HepG2 (cell line): ENCODE data around the gene NADK2. TPM values are rescaled to one million over a fixed set of nuclear protein-coding genes. Genes with fewer than 3 reads are reported as not detected.

Experiments used
- ATRX ChIP-seq: sonication (generic); formaldehyde crosslinking; IDR thresholded peaks from 2 replicates; pipeline ENCODE4 v1.4.0; 2020; ENCODE audit warnings: missing genetic modification reagents, borderline replicate concordance
- EP300 ChIP-seq, 3 experiments: sonication (generic) in 1 of 3; formaldehyde crosslinking in 1 of 3; IDR thresholded peaks; 2 replicates each; pipeline versions ENCODE4 v1.5.1 to v1.6.1; 2011 to 2020; ENCODE audit warnings: low read depth in 2 of 3, low read length in 2 of 3, borderline replicate concordance in 1 of 3, improper control_type of control experiment in 1 of 3, mild to moderate bottlenecking in 1 of 3, missing genetic modification reagents in 1 of 3, moderate library complexity in 1 of 3
- KAT7 ChIP-seq: IDR thresholded peaks from 2 replicates; pipeline ENCODE4 v1.6.1; 2018; ENCODE audit warnings: borderline replicate concordance, missing compliant biosample characterization
- LCORL ChIP-seq, 2 experiments: fragments of 450-650 bp in 1 of 2; sonication (generic) in 1 of 2; formaldehyde crosslinking in 1 of 2; IDR thresholded peaks; 2 replicates each; pipeline versions ENCODE4 v1.5.0 to v1.6.1; 2017 to 2020; ENCODE audit warnings: antibody characterized with exemption in 1 of 2, missing genetic modification reagents in 1 of 2
- MXD3 ChIP-seq: IDR thresholded peaks from 2 replicates; pipeline ENCODE4 v1.6.1; 2016; ENCODE audit warnings: mild to moderate bottlenecking, missing biosample characterization, missing genetic modification reagents
- MYPOP ChIP-seq: sonication (generic); formaldehyde crosslinking; IDR thresholded peaks from 2 replicates; pipeline ENCODE4 v1.8.1; 2023; ENCODE audit warnings: mild to moderate bottlenecking, moderate library complexity, missing genetic modification reagents
- POGZ ChIP-seq: sonication (generic); formaldehyde crosslinking; IDR thresholded peaks from 2 replicates; pipeline ENCODE4 v1.4.0; 2020; ENCODE audit warnings: mild to moderate bottlenecking, missing genetic modification reagents
- POLR2AphosphoS5 ChIP-seq: IDR thresholded peaks from 2 replicates; pipeline ENCODE4 v1.6.1; 2012; ENCODE audit warnings: low read depth, low read length
- ZC3H4 ChIP-seq: sonication (generic); formaldehyde crosslinking; IDR thresholded peaks from 2 replicates; pipeline ENCODE4 v1.4.0; 2020; ENCODE audit warnings: missing genetic modification reagents, borderline replicate concordance
- ZGPAT ChIP-seq: IDR thresholded peaks from 2 replicates; pipeline ENCODE4 v1.6.1; 2016; ENCODE audit warnings: mild to moderate bottlenecking
- ZNF614 ChIP-seq: IDR thresholded peaks from 2 replicates; pipeline ENCODE4 v1.6.1; 2018; ENCODE audit warnings: missing biosample characterization, missing genetic modification reagents, inconsistent platforms, borderline replicate concordance
- ZNF746 ChIP-seq: sonication (generic); formaldehyde crosslinking; IDR thresholded peaks from 2 replicates; pipeline ENCODE4 v1.8.0; 2022; ENCODE audit warnings: mild to moderate bottlenecking, missing genetic modification reagents
- ZNF816 ChIP-seq: sonication (generic); formaldehyde crosslinking; IDR thresholded peaks from 2 replicates; pipeline ENCODE4 v1.8.0; 2022; ENCODE audit warnings: missing genetic modification reagents, mild to moderate bottlenecking, borderline replicate concordance
- polyA plus RNA-seq, 8 experiments: library from polyadenylated mRNA; depleted of rRNA in 3 of 8; stranded (reverse) in 7 of 8; unstranded in 1 of 8; fragments of >200 nt; fragmentation: Illumina TruSeq in 4 of 8; extraction: Trizol in 4 of 8; gene quantifications; 2 replicates each; pipeline versions ENCODE4 v1.2.1 to v1.2.3, GENCODE V29; 2011 to 2016; ENCODE audit warnings: low read depth in 4 of 8, missing spikeins in 1 of 8, mixed read lengths in 1 of 8; ENCODE audit not compliant: insufficient read depth in 1 of 8
- total RNA-seq, 5 experiments: library from RNA; depleted of rRNA; stranded (reverse); fragments of >200 nt; fragmentation: Illumina TruSeq; extraction: Trizol; gene quantifications; 2 replicates each; pipeline ENCODE4 v1.2.3, GENCODE V29; 2016; ENCODE audit warnings: low read depth in 1 of 5
- TF ChIP-seq, protein P1 (sequence below): sonication (generic); formaldehyde crosslinking; IDR thresholded peaks from 2 replicates; pipeline ENCODE4 v1.4.0; 2020; ENCODE audit warnings: missing genetic modification reagents
- TF ChIP-seq, protein P2 (sequence below), 2 experiments: sonication (generic) in 1 of 2; formaldehyde crosslinking in 1 of 2; IDR thresholded peaks; 2 replicates each; pipeline versions ENCODE4 v1.4.0 to v1.6.1; 2016 to 2020; ENCODE audit warnings: borderline replicate concordance in 1 of 2, low read depth in 1 of 2, mild to moderate bottlenecking in 1 of 2, missing genetic modification reagents in 1 of 2

Gene NADK2
- total and polyA plus RNA-seq, 2 of the 13 experiments (the other 11 are each of a cell fraction or from before 2014, with no cell fraction given): 13.9 to 71.4 TPM

DNA sequence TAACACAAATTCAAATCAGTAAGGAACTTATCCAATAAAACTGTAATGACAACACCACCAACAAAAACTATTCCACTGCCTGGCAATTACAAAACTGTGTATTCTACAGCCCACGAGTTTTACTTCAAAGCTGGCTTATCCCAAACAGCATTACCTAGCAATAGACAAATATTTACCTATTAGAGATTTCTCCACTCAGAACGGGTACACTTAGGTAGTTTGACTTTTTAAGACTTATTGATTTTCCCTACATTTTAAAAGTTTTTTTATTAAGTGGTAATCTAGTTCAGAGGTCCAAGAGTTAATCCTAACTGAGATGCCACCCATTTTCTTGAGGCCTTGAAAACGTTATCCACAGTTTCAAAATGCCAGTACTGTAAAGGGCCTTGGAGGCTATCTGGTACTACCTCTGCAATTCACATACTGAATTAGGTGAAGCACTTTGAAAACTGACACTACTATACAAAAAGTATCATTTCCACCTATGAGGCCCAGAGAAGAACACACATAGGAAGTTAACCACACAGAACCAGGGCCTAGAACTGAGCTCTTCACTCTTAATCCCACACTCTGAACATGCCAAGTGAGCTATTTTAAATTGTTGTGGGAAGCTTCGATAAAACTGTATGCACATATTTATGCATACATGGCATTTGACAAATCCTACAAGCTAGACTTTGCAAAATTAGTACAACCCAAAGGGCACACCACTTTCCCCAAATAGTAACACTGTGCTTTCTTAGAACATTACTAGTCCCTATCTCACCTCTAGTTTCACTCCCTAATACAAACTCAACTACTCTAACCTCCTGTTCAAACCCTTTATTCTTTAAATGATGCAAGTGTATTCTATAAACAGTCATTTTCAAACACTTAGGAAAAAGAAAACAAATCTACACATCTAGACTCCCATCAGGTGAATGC is 2.1 kb downstream of the NADK2 start (continued):
- TF ChIP-seq ZC3H4: no peak
- no peak for TF ChIP-seq ATRX (CRISPR knock-in tag)
- TF ChIP-seq POGZ (CRISPR knock-in tag): peak; percentile 61
- no peak for TF ChIP-seq MXD3 (CRISPR knock-in tag)
- peak; percentile 58; the same call in 1 of the 2 replicates for TF ChIP-seq ZNF614 (CRISPR knock-in tag)
- TF ChIP-seq EP300 (IDR thresholded peaks at IDR 0.05; ENCODE audit: low read depth in 2 of 2, low read length in 2 of 2): peak; percentile 72 to 95; a peak in 3 of 4 replicates
- no peak; the same call in 1 of the 2 replicates for TF ChIP-seq EP300 (CRISPR knock-in tag; IDR thresholded peaks at IDR 0.05; ENCODE audit: borderline replicate concordance)
- peak; percentile 65; the same call in 1 of the 2 replicates for TF ChIP-seq LCORL (IDR thresholded peaks at IDR 0.05)
- peak; percentile 61 for TF ChIP-seq LCORL (CRISPR knock-in tag; IDR thresholded peaks at IDR 0.05)
- TF ChIP-seq ZGPAT (CRISPR knock-in tag): peak; percentile 87
- no peak for TF ChIP-seq ZNF746 (CRISPR knock-in tag)
- TF ChIP-seq, protein P1, sequence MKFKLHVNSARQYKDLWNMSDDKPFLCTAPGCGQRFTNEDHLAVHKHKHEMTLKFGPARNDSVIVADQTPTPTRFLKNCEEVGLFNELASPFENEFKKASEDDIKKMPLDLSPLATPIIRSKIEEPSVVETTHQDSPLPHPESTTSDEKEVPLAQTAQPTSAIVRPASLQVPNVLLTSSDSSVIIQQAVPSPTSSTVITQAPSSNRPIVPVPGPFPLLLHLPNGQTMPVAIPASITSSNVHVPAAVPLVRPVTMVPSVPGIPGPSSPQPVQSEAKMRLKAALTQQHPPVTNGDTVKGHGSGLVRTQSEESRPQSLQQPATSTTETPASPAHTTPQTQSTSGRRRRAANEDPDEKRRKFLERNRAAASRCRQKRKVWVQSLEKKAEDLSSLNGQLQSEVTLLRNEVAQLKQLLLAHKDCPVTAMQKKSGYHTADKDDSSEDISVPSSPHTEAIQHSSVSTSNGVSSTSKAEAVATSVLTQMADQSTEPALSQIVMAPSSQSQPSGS: peak; percentile 70; the same call in 1 of the 2 replicates
- TF ChIP-seq MYPOP (CRISPR knock-in tag): peak; percentile 75; the same call in 1 of the 2 replicates
- no peak for TF ChIP-seq ZNF816
- 0 out of 2 replicates have a peak, but pooled peaks have one; percentile 26 for TF ChIP-seq KAT7 (CRISPR knock-in tag)
- TF ChIP-seq, protein P2, sequence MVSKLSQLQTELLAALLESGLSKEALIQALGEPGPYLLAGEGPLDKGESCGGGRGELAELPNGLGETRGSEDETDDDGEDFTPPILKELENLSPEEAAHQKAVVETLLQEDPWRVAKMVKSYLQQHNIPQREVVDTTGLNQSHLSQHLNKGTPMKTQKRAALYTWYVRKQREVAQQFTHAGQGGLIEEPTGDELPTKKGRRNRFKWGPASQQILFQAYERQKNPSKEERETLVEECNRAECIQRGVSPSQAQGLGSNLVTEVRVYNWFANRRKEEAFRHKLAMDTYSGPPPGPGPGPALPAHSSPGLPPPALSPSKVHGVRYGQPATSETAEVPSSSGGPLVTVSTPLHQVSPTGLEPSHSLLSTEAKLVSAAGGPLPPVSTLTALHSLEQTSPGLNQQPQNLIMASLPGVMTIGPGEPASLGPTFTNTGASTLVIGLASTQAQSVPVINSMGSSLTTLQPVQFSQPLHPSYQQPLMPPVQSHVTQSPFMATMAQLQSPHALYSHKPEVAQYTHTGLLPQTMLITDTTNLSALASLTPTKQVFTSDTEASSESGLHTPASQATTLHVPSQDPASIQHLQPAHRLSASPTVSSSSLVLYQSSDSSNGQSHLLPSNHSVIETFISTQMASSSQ (IDR thresholded peaks at IDR 0.05; ENCODE audit: low read depth): 0 out of 2 replicates have a peak, but pooled peaks have one; percentile 46
- TF ChIP-seq, protein P2 (CRISPR knock-in tag; IDR thresholded peaks at IDR 0.05; ENCODE audit: borderline replicate concordance): peak; percentile 60; the same call in 1 of the 2 replicates
- TF ChIP-seq POLR2AphosphoS5: peak; percentile 45
